NCI-H2196 (cell line): ENCODE results near the gene ANTKMT.
A peak's percentile ranks its signal among the peaks of the same experiment; 100 is the strongest.

Experiments used
- DNase-seq: peaks from one replicate; lab custom pipeline; 2025; ENCODE audit not compliant: unreplicated experiment; lab: John Stamatoyannopoulos, UW

ANTKMT gene

DNA sequence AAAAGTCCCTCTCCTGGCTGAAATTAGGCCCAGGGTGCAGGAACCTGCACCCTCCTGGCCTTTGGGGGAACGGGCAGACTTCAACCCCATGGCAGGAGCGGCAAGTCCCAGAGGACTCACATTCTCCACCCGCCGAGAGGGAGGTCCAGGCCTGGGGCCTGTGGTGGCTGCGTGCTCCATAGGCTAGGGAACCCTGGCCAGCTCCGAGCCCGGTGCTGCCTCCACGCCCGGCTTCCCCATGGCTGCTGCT lies 5.2 kb downstream of the ANTKMT start:
- no peak for DNase-seq

GRCh38 chr16:726438-727290 lies 5.7 kb downstream of the ANTKMT start, which contains the start of the genes CCDC78 and HAGHL:
Gene CCDC78, minus strand, starts transcription at chr16:726443. Its CDS starts 76 bp downstream, at chr16:726367.
Gene HAGHL, plus strand, starts transcription at chr16:727106. Its CDS starts 404 bp downstream, at chr16:727510.
- DNase-seq, result peak; percentile 67

- no peak for DNase-seq
Observed at GRCh38 chr16:727291-727977, 6.5 kb downstream of the ANTKMT start.

DNA sequence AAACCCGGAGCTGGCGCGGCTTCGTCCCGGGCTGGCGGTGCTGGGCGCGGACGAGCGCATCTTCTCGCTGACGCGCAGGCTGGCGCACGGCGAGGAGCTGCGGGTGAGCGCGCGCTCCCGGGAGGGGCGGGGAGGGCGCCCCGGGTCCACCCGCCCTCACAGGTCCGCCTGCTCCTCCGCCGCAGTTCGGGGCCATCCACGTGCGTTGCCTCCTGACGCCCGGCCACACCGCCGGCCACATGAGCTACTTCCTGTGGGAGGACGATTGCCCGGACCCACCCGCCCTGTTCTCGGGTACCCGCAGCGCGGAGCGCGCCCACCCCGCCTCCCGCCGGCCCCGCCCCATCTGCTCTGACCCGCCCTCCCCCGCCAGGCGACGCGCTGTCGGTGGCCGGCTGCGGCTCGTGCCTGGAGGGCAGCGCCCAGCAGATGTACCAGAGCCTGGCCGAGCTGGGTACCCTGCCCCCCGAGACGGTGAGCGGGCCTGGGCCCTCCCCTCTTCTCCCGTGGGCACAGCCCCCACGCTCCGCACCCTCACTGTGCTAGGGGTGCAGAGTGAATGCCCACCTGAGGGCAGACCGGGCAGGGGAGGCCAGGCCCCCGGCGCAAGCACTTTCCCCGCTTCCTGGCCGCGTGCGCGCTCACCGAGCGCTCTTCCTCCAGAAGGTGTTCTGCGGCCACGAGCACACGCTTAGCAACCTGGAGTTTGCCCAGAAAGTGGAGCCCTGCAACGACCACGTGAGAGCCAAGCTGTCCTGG lies 7.4 kb downstream of the ANTKMT start:
- peak; percentile 88 for DNase-seq

- DNase-seq, result no peak
Observed at GRCh38 chr16:728890-729744, 8.2 kb downstream of the ANTKMT start.

DNA sequence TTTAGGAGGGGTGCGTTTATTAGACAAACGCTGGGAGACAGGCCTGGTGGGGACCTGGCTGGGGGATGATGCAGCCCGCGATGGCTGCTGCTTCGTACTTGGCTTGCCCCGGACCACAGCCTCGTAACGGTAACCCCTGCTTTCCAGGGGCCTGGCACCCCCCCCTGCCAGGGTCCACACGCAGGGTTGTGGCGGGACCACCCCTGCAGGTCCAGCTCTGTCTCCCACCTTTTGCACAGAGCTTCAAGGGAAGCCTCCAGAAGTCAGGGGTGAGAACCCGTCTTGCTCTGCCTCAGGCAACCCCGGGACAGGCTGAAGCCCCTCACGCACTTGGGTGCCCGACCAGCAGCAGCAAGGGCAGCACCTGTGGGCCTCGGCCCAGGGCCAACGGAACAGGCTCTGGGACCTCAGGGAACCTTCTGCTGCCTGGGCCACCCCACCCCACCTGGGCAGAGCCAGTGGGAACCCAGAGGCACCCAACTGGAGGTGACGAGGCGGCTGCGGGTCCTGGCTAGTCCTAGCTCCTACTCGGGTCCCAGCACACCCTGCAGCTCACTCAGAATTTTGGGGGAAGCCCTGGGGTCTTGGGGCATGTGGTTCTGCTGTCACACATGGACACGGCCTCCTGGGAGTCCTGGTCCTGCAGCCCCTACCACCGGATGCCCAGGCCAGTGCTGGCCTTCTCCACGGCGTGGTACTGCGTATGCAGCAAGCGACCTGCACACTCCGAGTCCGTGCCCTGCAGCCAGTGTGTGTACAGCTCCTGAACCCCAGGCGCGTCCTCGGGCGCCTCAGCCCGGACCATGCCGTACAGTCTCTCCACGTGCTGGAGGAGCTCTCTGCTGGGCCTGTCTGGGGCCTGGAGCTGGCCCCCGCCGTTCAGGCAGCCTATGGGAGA lies 9.1 kb downstream of the ANTKMT start:
- DNase-seq, result no peak

DNA sequence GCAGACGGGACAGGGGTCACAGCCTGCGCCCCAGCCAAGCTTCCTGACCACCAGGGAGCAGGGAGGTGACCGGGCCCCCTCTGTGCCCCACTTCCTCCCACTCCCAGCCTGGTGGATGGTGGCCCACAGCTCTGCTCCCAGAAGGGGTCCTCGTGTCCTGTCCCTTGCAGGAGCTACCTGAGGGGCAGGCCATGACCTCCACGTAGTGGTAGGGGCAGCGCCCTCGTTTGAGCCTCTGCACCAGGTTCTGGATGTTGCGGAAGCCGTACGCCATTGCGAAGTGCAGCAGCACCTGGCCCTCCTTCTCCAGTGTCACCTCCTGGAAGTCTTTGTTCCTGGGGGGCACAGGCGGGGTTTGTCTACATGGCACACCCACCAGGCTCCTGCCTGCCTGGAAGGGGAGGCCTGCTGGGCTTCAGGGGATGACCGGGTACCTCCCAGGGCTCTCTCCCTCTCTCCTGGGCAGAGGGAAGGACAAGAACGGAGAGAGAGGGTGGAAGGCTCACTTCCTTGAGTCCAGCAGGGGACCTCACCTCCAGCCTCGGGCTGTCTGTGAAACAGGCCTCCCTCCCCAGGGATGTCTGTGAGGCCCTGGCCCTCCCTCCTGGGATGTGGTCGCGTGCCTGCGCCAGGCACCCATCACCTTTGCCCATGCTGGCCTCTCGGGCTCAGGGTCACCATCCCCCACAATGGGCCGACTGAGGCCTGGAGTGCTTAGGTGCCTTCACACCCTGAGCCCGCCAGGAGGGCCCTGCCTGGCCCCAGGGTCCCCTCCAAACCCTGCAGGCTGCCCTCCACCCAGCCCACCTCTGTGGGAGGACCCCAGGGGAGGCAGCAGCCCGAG lies 9.9 kb downstream of the ANTKMT start:
- no peak for DNase-seq

DNA sequence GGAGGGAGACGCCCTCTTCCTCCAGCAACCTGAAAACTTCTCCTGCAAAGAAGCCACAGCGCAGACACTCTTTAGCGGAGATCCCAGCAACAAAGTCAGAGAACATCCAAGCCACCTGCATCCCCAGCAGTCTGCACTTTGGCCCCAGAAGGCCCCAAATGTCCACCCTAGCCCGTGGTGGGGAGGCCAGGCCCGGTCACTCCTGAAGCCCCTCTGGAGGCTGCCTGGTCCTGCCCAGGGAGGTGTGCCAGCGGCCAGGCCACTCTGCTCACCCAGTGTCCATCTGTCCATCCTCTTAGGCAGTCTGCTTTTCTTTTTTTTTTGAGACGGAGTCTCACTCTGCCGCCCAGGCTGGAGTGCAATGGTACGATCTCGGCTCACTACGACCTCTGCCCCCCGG lies 11.4 kb downstream of the ANTKMT start:
- no peak for DNase-seq

DNA sequence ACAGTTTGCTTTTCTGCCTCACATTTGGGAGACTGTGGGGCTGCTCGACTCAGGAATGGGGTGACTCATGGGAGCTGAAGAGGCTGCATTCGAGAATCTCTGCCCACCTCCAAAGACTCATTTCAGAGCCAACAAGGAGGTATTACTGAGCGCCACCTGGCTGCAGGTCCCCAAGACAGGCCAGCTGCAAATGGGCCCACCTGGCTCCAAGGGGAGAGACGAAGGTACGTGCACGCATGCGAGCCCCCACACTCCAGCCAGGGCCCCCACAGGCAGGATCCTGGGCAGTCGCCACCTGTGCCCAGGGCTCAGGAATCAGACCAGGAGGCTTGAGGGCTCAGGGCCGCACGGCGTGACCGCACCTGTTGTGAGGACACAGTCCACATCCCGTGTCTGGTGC lies 12.0 kb downstream of the ANTKMT start:
- no peak for DNase-seq

DNA sequence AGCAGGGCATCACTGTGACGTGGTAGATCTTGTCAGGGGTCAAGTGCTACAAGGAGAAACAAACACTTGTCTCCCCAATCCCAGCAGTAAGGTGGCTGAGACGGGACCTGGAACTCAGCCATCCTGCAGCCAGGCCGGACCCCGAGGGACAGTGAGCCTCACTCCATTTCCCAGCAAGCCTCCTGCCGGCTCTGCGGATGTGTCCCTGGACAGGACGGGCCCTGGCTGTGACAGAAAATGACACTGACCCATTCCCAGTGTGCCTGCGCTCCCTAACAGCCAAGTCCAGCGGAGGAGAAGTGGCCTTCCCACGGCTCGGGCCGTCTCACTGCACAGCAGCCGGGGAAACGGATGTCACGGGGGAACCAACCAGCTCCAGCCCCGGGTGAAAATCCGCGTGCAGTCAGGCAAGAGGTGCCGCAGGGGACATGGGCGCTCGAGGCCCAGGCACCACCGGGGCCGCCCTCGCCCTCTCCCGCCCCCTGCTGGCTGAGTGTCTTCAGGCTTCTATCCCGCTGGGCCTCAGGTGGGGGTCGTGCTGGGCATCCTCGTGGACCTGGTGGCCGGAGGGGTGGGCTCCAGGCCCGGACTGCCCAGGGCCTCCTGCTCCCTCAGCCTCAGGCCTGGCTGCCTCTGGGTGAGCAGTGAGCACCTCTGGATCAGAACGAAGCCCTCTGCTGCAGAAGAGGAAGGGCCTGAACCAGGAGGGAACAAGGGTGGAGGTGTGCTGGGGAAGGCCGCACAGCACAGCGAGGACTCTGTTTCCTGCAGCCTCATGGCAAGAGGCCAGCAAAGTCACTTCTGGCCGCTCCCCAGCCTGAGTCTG lies 12.6 kb downstream of the ANTKMT start:
- DNase-seq, result no peak

GRCh38 chr16:734208-734980 lies 13.4 kb downstream of the ANTKMT start:
- no peak for DNase-seq

DNA sequence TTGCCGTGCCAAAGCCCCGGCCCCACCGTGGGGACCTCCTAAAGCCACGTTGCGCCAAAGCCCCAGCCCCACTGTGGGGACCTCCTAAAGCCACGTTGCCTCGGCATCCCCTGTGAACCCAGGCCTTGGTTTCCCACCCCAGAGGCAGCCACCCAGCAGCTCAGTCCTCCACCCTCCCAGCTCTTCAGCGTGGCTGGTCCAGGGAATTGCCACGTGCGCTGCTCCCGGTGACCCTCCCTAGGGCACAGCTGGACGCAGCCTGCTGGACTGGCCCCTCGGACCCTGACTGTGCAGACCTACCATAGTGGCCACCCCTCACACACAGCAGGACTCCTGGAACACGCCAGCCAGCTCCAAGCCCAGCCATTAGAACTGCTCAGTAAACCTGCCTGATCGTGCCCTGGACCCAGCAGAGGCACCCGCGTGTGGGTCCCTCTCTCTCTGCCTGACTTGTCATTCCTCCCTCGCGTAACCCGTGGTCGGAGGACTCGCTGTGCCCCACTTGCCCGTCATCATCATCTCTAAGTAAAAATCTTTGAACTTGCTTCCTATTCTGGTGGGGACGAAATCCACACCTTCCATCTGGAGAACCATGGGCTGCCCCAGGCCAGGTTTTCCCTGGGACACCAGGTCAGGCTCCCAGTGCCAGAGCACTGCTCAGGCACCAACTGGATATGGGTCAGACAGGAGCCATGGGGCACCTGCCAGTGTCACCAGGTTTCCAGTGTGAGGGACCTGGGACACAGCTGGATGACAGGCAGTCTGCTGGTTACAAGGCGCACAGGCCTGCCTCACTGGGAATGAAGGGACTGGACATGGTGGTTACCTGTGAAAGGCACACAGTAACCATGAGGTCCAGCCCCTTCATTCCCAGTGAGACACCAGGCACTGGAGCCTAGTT lies 14.3 kb downstream of the ANTKMT start:
- DNase-seq, result no peak

- no peak for DNase-seq
Observed at GRCh38 chr16:735982-736453, 15.1 kb downstream of the ANTKMT start.

GRCh38 chr16:736936-737481 lies 16.1 kb downstream of the ANTKMT start:
- DNase-seq, result no peak

DNA sequence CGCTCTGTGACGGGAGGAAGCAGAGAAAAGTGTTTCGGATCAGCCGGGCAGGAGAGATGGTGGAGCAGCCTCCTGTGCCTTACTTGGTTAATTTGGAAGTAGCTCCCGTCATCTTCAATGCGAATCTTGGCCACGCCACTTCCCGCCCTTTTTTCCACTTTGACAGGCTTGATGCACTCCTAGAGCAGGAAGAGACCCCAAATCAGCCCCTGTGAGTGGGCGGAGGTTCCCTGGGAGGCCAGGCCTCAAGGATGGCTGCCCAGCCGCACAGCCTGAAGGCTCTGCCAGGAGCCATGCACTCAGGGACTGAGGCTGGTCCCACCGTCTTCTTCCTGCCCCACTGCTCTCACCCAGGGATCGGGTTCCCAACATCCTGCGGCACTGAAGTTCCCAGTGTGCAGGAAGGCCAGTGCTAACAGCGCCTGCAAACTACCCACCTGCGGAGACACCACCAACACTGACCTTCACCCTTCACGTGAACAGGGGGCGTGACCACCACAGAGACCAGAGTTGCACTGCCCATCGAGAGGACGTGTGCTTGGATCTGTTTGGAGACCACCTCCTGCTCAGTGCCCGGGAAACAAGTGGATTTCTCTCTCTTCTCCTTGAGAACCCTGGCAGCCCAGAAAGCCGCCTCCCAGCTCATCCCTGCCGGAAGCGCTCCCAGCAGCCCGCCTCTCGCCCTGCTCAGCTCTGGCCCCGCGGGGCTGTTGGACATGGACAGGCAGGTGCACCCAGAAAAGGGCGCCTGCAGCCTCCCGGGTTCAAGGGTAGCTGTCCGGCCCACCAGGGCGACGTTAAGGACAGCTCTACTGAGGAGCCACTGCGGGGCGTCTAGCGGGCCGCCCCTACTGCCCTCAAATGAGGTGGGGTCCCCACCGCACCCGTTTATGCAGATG lies 18.9 kb downstream of the ANTKMT start:
- peak; percentile 34 for DNase-seq
